Measurements from ENCODE around the gene SUGCT. TPM values are rescaled to one million over a fixed set of nuclear protein-coding genes. Genes with fewer than 3 reads are reported as not detected.

The SUGCT gene
- total and polyA plus RNA-seq, 2 of the 8 experiments (the other 6 are each of a cell fraction or from before 2014, with no cell fraction given), result 2.8 to 5.4 TPM

DNA sequence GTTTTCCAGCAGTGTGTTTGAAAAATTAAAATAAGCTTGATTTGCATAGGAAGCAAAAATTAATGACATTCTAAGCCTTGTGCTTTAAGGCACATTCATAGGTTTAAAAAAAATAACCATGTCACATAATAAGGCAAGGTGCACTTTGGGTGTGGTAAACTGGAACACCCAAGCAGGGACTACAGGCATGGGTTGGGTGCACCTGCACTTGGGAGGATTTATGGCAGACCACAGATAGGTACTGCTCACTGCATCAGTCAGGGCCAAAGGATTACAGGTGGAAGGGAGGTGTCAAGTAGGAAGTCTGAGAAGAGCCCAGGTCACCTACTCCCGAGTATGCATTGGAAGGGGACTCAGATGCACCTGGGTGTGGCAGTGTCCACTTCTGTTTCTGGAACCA lies 753.7 kb downstream of the SUGCT start (continued):
- no peak for TF ChIP-seq CTCF (IDR thresholded peaks at IDR 0.05; ENCODE audit: control extremely low read depth in 1 of 3, insufficient read depth in 1 of 3, low read depth in 1 of 3, low read length in 3 of 3)
- no peak for TF ChIP-seq RBBP5 (IDR thresholded peaks at IDR 0.05; ENCODE audit: borderline replicate concordance, low read depth, low read length)
- TF ChIP-seq SAP30 (IDR thresholded peaks at IDR 0.05; ENCODE audit: insufficient read depth, insufficient replicate concordance, low read length), result no peak
